OCI-LY3 (cell line): ENCODE measurements around the gene C1QTNF9.

Source experiments
- H2AFZ ChIP-seq: fragments of 200-600, 300-600 bp; shearing (Covaris generic); 2 replicates; pipeline ENCODE4 v1.6.0; 2014; ENCODE audit warnings: antibody characterized with exemption, low read depth, low read length
- H3K27ac ChIP-seq: fragments of 200-600, 300-600 bp; sonication (generic); 2 replicates; pipeline ENCODE4 v1.5.1; 2014; ENCODE audit warnings: mild to moderate bottlenecking, low read length, moderate library complexity, mixed read lengths
- H3K27me3 ChIP-seq: fragments of 200-600, 300-600 bp; sonication (generic); 2 replicates; pipeline ENCODE4 v1.6.1; 2014; ENCODE audit warnings: low read depth, low read length, mixed read lengths
- H3K36me3 ChIP-seq: fragments of 200-600, 300-600 bp; sonication (generic); replicated peaks from 2 replicates; pipeline ENCODE3; 2014; ENCODE audit warnings: low read depth, low read length, mixed read lengths
- H3K4me1 ChIP-seq: fragments of 300-600, 200-600 bp; sonication (generic); 2 replicates; pipeline ENCODE4 v1.6.1; 2014; ENCODE audit warnings: low read length, mixed read lengths
- H3K4me2 ChIP-seq: fragments of 200-600, 300-600 bp; sonication (generic); 2 replicates; pipeline ENCODE4 v1.6.1; 2014; ENCODE audit warnings: low read length, mixed read lengths
- H3K4me3 ChIP-seq: fragments of 300-600, 200-600 bp; sonication (generic); 2 replicates; pipeline ENCODE4 v1.5.1; 2014; ENCODE audit warnings: antibody characterized with exemption, mild to moderate bottlenecking, low read length, moderate library complexity
- H3K79me2 ChIP-seq: fragments of 300-600, 200-600 bp; shearing (Covaris generic); 2 replicates; pipeline ENCODE4 v1.6.1; 2014; ENCODE audit warnings: mild to moderate bottlenecking, low read length, mixed read lengths
- H3K9ac ChIP-seq: fragments of 300-600, 200-600 bp; shearing (Covaris generic); 2 replicates; pipeline ENCODE4 v1.6.0; 2014; ENCODE audit warnings: mild to moderate bottlenecking, low read length, moderate library complexity
- H3K9me3 ChIP-seq: fragments of 200-600, 300-600 bp; shearing (Covaris generic); 2 replicates; pipeline ENCODE4 v1.6.1; 2014; ENCODE audit warnings: low read length, mixed read lengths; ENCODE audit not compliant: insufficient read depth
- H4K20me1 ChIP-seq: fragments of 200-600, 300-600 bp; sonication (generic); 2 replicates; pipeline ENCODE4 v1.6.1; 2016; ENCODE audit warnings: low read length, mixed read lengths; ENCODE audit not compliant: insufficient read depth
- EZH2phosphoT487 ChIP-seq: fragments of 200-600 bp; shearing (Covaris generic); IDR thresholded peaks from 2 replicates; pipeline ENCODE4 v1.6.1; 2018; ENCODE audit warnings: antibody characterized with exemption, mixed run types, low read depth
- TF ChIP-seq, protein P1 (sequence below): fragments of 200-600, 300-600 bp; sonication (generic); IDR thresholded peaks from 2 replicates; pipeline ENCODE4 v1.5.1; 2014; ENCODE audit warnings: antibody characterized with exemption, low read length, low read depth

C1QTNF9 gene

DNA sequence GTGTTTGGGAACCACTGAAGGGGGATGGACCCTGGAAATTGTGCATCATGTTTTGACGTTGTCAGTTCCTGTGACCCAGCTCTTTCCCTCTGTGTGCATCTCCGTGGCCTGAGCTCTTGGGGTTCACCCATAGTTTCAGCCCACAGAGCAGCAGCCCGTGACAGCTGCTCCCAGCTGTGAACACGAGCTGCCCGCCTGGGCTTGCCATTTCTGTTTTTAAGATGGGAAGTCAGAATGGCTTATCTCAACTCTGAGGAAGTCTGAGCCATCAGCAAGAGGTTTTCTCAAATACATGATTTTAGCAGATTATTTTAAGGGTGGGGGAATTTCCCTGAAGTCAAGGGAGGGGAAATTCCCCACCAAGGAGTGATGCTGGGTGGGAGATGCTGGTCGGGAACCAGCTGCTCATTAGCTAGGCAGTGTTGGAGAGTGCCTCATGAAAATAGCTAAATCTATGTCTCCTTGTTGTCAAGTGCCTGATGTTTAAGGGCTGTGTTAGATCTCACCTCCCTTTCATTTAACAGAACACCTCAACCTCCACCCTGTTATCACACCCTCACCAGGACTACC lies 34.8 kb upstream of the C1QTNF9 start:
- Histone ChIP-seq H3K9ac (peak overlapping the region; percentile 18; the same call in 1 of the 2 replicates), H3K4me3 (peak overlapping the region; percentile 32), H3K79me2 (no peaks in the 10 kb centered on the region), H4K20me1 (no peaks in the 10 kb centered on the region), H3K4me2 (peak overlapping the region; percentile 64), H2AFZ (no peak overlapping the region), H3K4me1 (peaks cover 56% of the 10 kb centered on the region), H3K9me3 (no peaks in the 10 kb centered on the region), H3K27ac (peak overlapping the region; percentile 62), H3K27me3 (no peaks in the 10 kb centered on the region), H3K36me3 (no peaks in the 10 kb centered on the region)
- TF ChIP-seq, protein P1, sequence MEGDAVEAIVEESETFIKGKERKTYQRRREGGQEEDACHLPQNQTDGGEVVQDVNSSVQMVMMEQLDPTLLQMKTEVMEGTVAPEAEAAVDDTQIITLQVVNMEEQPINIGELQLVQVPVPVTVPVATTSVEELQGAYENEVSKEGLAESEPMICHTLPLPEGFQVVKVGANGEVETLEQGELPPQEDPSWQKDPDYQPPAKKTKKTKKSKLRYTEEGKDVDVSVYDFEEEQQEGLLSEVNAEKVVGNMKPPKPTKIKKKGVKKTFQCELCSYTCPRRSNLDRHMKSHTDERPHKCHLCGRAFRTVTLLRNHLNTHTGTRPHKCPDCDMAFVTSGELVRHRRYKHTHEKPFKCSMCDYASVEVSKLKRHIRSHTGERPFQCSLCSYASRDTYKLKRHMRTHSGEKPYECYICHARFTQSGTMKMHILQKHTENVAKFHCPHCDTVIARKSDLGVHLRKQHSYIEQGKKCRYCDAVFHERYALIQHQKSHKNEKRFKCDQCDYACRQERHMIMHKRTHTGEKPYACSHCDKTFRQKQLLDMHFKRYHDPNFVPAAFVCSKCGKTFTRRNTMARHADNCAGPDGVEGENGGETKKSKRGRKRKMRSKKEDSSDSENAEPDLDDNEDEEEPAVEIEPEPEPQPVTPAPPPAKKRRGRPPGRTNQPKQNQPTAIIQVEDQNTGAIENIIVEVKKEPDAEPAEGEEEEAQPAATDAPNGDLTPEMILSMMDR: no peak
- no peak for TF ChIP-seq EZH2phosphoT487

DNA sequence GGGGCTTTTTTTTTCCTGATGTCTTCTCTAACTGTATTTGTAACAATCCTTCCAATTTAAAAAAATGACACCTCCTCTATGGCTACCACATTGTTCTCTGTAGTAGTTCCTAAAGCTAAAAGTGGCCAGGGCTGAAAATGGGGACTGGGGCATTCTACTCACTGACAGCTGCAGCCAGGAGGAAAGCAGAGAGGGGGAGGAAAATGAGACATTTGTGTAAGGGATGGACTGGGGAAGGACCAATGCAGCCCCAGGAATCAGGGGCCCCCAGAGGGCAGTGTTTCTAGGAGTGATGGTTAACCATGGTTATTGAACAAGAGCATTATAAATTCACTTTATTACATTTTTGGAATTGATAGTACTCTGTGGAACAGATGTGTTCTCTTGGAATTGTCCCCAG lies 34.3 kb upstream of the C1QTNF9 start:
- no peaks in the 10 kb centered on the region for H3K9me3 ChIP-seq
- H3K9ac ChIP-seq: peak overlapping the region; percentile 18; the same call in 1 of the 2 replicates
- peak overlapping the region; percentile 62 for H3K27ac ChIP-seq
- no peaks in the 10 kb centered on the region for H3K36me3 ChIP-seq
- TF ChIP-seq, protein P1: peak; percentile 29; the same call in 1 of the 2 replicates
- TF ChIP-seq EZH2phosphoT487: no peak
- H3K79me2 ChIP-seq: no peaks in the 10 kb centered on the region
- H4K20me1 ChIP-seq: no peaks in the 10 kb centered on the region
- H2AFZ ChIP-seq: no peak overlapping the region
- H3K4me2 ChIP-seq: peak overlapping the region; percentile 64
- H3K4me1 ChIP-seq: peaks cover 56% of the 10 kb centered on the region
- no peaks in the 10 kb centered on the region for H3K27me3 ChIP-seq
- H3K4me3 ChIP-seq: peak overlapping the region; percentile 32

DNA sequence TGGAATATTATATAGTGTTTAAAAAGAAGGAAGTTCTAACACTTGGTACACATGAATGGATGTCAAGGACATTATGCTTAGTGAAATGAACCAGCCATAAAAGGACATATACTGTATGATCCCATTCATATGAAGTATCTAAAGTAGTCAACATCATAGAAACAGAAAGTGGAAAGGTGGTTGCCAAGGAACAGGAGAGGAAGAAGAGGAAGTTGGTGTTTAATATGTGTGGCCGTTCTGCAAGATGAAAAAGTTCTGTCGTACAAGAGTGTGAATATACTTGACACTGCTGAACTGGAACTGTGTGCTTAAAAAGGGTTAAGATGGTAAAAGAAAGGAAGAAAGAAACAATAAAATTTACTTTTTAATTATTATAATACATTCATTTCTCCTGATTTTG lies 33.1 kb upstream of the C1QTNF9 start:
- H3K27me3 ChIP-seq: no peaks in the 10 kb centered on the region
- H3K9me3 ChIP-seq: no peaks in the 10 kb centered on the region
- H3K27ac ChIP-seq: no peak overlapping the region
- peaks cover 55% of the 10 kb centered on the region for H3K4me1 ChIP-seq
- peak overlapping the region; percentile 3; the same call in 1 of the 2 replicates for H3K4me2 ChIP-seq
- TF ChIP-seq, protein P1: no peak
- no peak for TF ChIP-seq EZH2phosphoT487
- no peak overlapping the region for H3K4me3 ChIP-seq
- H3K36me3 ChIP-seq: no peaks in the 10 kb centered on the region
- H2AFZ ChIP-seq: no peak overlapping the region
- no peaks in the 10 kb centered on the region for H4K20me1 ChIP-seq
- H3K79me2 ChIP-seq: no peaks in the 10 kb centered on the region
- H3K9ac ChIP-seq: no peak overlapping the region

DNA sequence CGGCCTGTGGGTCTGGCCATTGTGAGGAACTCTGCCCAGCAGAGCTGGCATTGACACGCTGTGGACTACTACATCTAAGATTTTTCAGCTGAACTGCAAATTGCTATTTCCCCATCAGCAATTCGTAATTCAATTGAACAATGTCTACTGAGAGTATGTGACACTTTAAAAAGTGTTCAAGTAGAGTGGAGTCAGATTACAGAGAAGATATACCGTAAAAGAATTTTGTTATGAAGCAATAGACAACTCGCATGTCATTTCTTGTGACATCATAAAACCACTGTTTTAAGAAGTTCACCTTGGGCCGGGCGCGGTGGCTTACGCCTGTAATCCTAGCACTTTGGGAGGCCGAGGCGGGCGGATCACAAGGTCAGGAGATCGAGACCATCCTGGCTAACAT lies 32.5 kb upstream of the C1QTNF9 start:
- no peaks in the 10 kb centered on the region for H3K79me2 ChIP-seq
- no peak overlapping the region for H3K4me2 ChIP-seq
- no peaks in the 10 kb centered on the region for H3K9me3 ChIP-seq
- no peak overlapping the region for H3K4me3 ChIP-seq
- H4K20me1 ChIP-seq: no peaks in the 10 kb centered on the region
- H3K36me3 ChIP-seq: no peaks in the 10 kb centered on the region
- H3K27ac ChIP-seq: no peak overlapping the region
- H2AFZ ChIP-seq: no peak overlapping the region
- no peaks in the 10 kb centered on the region for H3K27me3 ChIP-seq
- TF ChIP-seq, protein P1: no peak
- no peak for TF ChIP-seq EZH2phosphoT487
- no peak overlapping the region for H3K9ac ChIP-seq
- peaks cover 52% of the 10 kb centered on the region for H3K4me1 ChIP-seq
